Hepatocyte (in vitro differentiated cells): ENCODE measurements around the gene SH3BP1.

Experiments
- CTCF ChIP-seq: fragments of 200-600 bp; sonication (generic); IDR thresholded peaks from 2 replicates; pipeline ENCODE4 v1.5.1; 2016; ENCODE audit warnings: antibody characterized with exemption, mild to moderate bottlenecking; ENCODE audit not compliant: poor library complexity
- EZH2 ChIP-seq: fragments of 200-600 bp; sonication (generic); IDR thresholded peaks from 2 replicates; pipeline ENCODE4 v1.6.1; 2016; ENCODE audit warnings: antibody characterized with exemption, mild to moderate bottlenecking, borderline replicate concordance
- EZH2phosphoT487 ChIP-seq: fragments of 200-600 bp; sonication (generic); IDR thresholded peaks from one replicate; pipeline ENCODE4 v1.6.1; 2018; ENCODE audit warnings: antibody characterized with exemption, mild to moderate bottlenecking, low read depth, moderate library complexity; ENCODE audit not compliant: unreplicated experiment, severe bottlenecking

- TF ChIP-seq EZH2phosphoT487 = no peak
- TF ChIP-seq CTCF = no peak
- TF ChIP-seq EZH2 = no peak
Observed at GRCh38 chr22:37618674-37619073, 20.8 kb upstream of the SH3BP1 start.
